ENCODE results near the gene TRIM72.

Gene TRIM72

GRCh38 chr16:31262084-31262483 is 48.2 kb downstream of the TRIM72 start:
- Histone ChIP-seq H3K4me3 (ENCODE audit: insufficient read depth in 1 of 2, low read depth in 1 of 2, low read length in 2 of 2) (no peak overlapping the region), H2AK5ac (ENCODE audit: low read length, severe bottlenecking) (no peak overlapping the region), H3K79me1 (replicated peaks; ENCODE audit: low read length, poor library complexity, severe bottlenecking) (no peaks in the 10 kb centered on the region), H3K9ac (ENCODE audit: low read length) (no peak overlapping the region), H2BK120ac (ENCODE audit: low read depth, low read length) (no peak overlapping the region), H4K8ac (ENCODE audit: low read length) (no peak overlapping the region), H3K14ac (ENCODE audit: low read length in 2 of 2) (no peak overlapping the region), H3K4me2 (ENCODE audit: low read length, poor library complexity, severe bottlenecking) (no peak overlapping the region), H2BK15ac (ENCODE audit: low read depth, poor library complexity, severe bottlenecking) (no peak overlapping the region), H2BK12ac (ENCODE audit: low read length in 2 of 2) (no peak overlapping the region), H3K23ac (ENCODE audit: low read length in 2 of 2) (no peak overlapping the region), H3K27ac (ENCODE audit: low read length, poor library complexity, severe bottlenecking) (no peak overlapping the region), H4K91ac (ENCODE audit: low read length) (no peak overlapping the region), H2AFZ (ENCODE audit: low read depth, low read length) (no peak overlapping the region), H3K4me1 (ENCODE audit: control insufficient read depth, insufficient read depth, low read depth, low read length) (peaks cover 7% of the 10 kb centered on the region), H3K27me3 (ENCODE audit: control insufficient read depth in 1 of 2, insufficient read depth in 1 of 2, low read length in 2 of 2) (peaks cover 0 to 34% of the 10 kb centered on the region in 2 experiments), H3K18ac (ENCODE audit: low read depth in 1 of 2, low read length in 2 of 2) (no peak overlapping the region), H2BK5ac (ENCODE audit: low read depth, low read length, poor library complexity, severe bottlenecking) (no peak overlapping the region), H3K36me3 (ENCODE audit: control insufficient read depth in 1 of 2, insufficient read depth in 2 of 2, low read depth in 1 of 2, low read length in 2 of 2) (no peaks in the 10 kb centered on the region), H3K4ac (ENCODE audit: low read depth in 1 of 2, low read length in 2 of 2) (no peak overlapping the region), H3K9me3 (ENCODE audit: control insufficient read depth, low read length) (no peaks in the 10 kb centered on the region)
- WGBS = 80% methylated on average over 3 of the region's 3 CpGs
- no peak for DNase-seq

- Histone ChIP-seq H3K4ac (ENCODE audit: low read depth in 1 of 2, low read length in 2 of 2) (no peak overlapping the region), H3K27ac (ENCODE audit: low read length, poor library complexity, severe bottlenecking) (no peak overlapping the region), H4K8ac (ENCODE audit: low read length) (no peak overlapping the region), H3K36me3 (ENCODE audit: control insufficient read depth in 1 of 2, insufficient read depth in 2 of 2, low read depth in 1 of 2, low read length in 2 of 2) (no peaks in the 10 kb centered on the region), H3K18ac (ENCODE audit: low read depth in 1 of 2, low read length in 2 of 2) (no peak overlapping the region), H3K27me3 (ENCODE audit: control insufficient read depth in 1 of 2, insufficient read depth in 1 of 2, low read length in 2 of 2) (peaks cover 3 to 44% of the 10 kb centered on the region in 2 experiments), H4K91ac (ENCODE audit: low read length) (peak overlapping the region; percentile 39), H2BK120ac (ENCODE audit: low read depth, low read length) (no peak overlapping the region), H3K23ac (ENCODE audit: low read length in 2 of 2) (no peak overlapping the region), H3K9me3 (ENCODE audit: control insufficient read depth, low read length) (no peaks in the 10 kb centered on the region), H3K9ac (ENCODE audit: low read length) (no peak overlapping the region), H2AFZ (ENCODE audit: low read depth, low read length) (no peak overlapping the region), H3K14ac (ENCODE audit: low read length in 2 of 2) (no peak overlapping the region), H2BK12ac (ENCODE audit: low read length in 2 of 2) (no peak overlapping the region), H2AK5ac (ENCODE audit: low read length, severe bottlenecking) (no peak overlapping the region), H3K79me1 (replicated peaks; ENCODE audit: low read length, poor library complexity, severe bottlenecking) (no peaks in the 10 kb centered on the region), H3K4me1 (ENCODE audit: control insufficient read depth, insufficient read depth, low read depth, low read length) (peaks cover 7% of the 10 kb centered on the region), H2BK5ac (ENCODE audit: low read depth, low read length, poor library complexity, severe bottlenecking) (no peak overlapping the region), H3K4me3 (ENCODE audit: insufficient read depth in 1 of 2, low read depth in 1 of 2, low read length in 2 of 2) (peak overlapping the region in 1 of 2 experiments; percentile 33), H3K4me2 (ENCODE audit: low read length, poor library complexity, severe bottlenecking) (no peak overlapping the region), H2BK15ac (ENCODE audit: low read depth, poor library complexity, severe bottlenecking) (no peak overlapping the region)
- no peak for DNase-seq
- WGBS = 68% methylated on average over 20 of the region's 20 CpGs
These were observed 51.7 kb downstream of the TRIM72 start for GRCh38 chr16:31265329-31266245.

- no peak overlapping the region for H3K4me2 ChIP-seq (ENCODE audit: low read length, poor library complexity, severe bottlenecking)
- H3K18ac ChIP-seq (ENCODE audit: low read depth in 1 of 2, low read length in 2 of 2) = no peak overlapping the region
- no peak overlapping the region for H3K9ac ChIP-seq (ENCODE audit: low read length)
- no peak overlapping the region for H4K8ac ChIP-seq (ENCODE audit: low read length)
- H3K9me3 ChIP-seq (ENCODE audit: control insufficient read depth, low read length) = no peaks in the 10 kb centered on the region
- H4K91ac ChIP-seq (ENCODE audit: low read length) = no peak overlapping the region
- H3K4ac ChIP-seq (ENCODE audit: low read depth in 1 of 2, low read length in 2 of 2) = no peak overlapping the region
- peaks cover 7% of the 10 kb centered on the region for H3K4me1 ChIP-seq (ENCODE audit: control insufficient read depth, insufficient read depth, low read depth, low read length)
- H3K4me3 ChIP-seq (ENCODE audit: insufficient read depth in 1 of 2, low read depth in 1 of 2, low read length in 2 of 2) = no peak overlapping the region
- H2BK120ac ChIP-seq (ENCODE audit: low read depth, low read length) = no peak overlapping the region
- no peak overlapping the region for H2BK15ac ChIP-seq (ENCODE audit: low read depth, poor library complexity, severe bottlenecking)
- H3K23ac ChIP-seq (ENCODE audit: low read length in 2 of 2) = no peak overlapping the region
- no peak overlapping the region for H3K14ac ChIP-seq (ENCODE audit: low read length in 2 of 2)
- no peak overlapping the region for H3K27ac ChIP-seq (ENCODE audit: low read length, poor library complexity, severe bottlenecking)
- H3K36me3 ChIP-seq (ENCODE audit: control insufficient read depth in 1 of 2, insufficient read depth in 2 of 2, low read depth in 1 of 2, low read length in 2 of 2) = no peaks in the 10 kb centered on the region
- peaks cover 3 to 33% of the 10 kb centered on the region in 2 experiments for H3K27me3 ChIP-seq (ENCODE audit: control insufficient read depth in 1 of 2, insufficient read depth in 1 of 2, low read length in 2 of 2)
- H3K79me1 ChIP-seq (replicated peaks; ENCODE audit: low read length, poor library complexity, severe bottlenecking) = no peaks in the 10 kb centered on the region
- no peak overlapping the region for H2AFZ ChIP-seq (ENCODE audit: low read depth, low read length)
- no peak overlapping the region for H2AK5ac ChIP-seq (ENCODE audit: low read length, severe bottlenecking)
- DNase-seq = no peak
- 67% methylated on average over 8 of the region's 8 CpGs for WGBS
- H2BK5ac ChIP-seq (ENCODE audit: low read depth, low read length, poor library complexity, severe bottlenecking) = no peak overlapping the region
- no peak overlapping the region for H2BK12ac ChIP-seq (ENCODE audit: low read length in 2 of 2)
These were observed 53.6 kb downstream of the TRIM72 start for GRCh38 chr16:31267332-31268032.

GRCh38 chr16:31268033-31268365 is 54.1 kb downstream of the TRIM72 start:
- Histone ChIP-seq H3K4ac (ENCODE audit: low read depth in 1 of 2, low read length in 2 of 2) (no peak overlapping the region), H3K4me1 (ENCODE audit: control insufficient read depth, insufficient read depth, low read depth, low read length) (peaks cover 7% of the 10 kb centered on the region), H3K14ac (ENCODE audit: low read length in 2 of 2) (no peak overlapping the region), H3K27me3 (ENCODE audit: control insufficient read depth in 1 of 2, insufficient read depth in 1 of 2, low read length in 2 of 2) (peaks cover 3 to 30% of the 10 kb centered on the region in 2 experiments), H2AFZ (ENCODE audit: low read depth, low read length) (no peak overlapping the region), H4K91ac (ENCODE audit: low read length) (no peak overlapping the region), H3K79me1 (replicated peaks; ENCODE audit: low read length, poor library complexity, severe bottlenecking) (no peaks in the 10 kb centered on the region), H3K27ac (ENCODE audit: low read length, poor library complexity, severe bottlenecking) (no peak overlapping the region), H2AK5ac (ENCODE audit: low read length, severe bottlenecking) (no peak overlapping the region), H2BK12ac (ENCODE audit: low read length in 2 of 2) (no peak overlapping the region), H2BK5ac (ENCODE audit: low read depth, low read length, poor library complexity, severe bottlenecking) (no peak overlapping the region), H3K4me2 (ENCODE audit: low read length, poor library complexity, severe bottlenecking) (no peak overlapping the region), H3K18ac (ENCODE audit: low read depth in 1 of 2, low read length in 2 of 2) (no peak overlapping the region), H3K9ac (ENCODE audit: low read length) (no peak overlapping the region), H3K36me3 (ENCODE audit: control insufficient read depth in 1 of 2, insufficient read depth in 2 of 2, low read depth in 1 of 2, low read length in 2 of 2) (no peaks in the 10 kb centered on the region), H4K8ac (ENCODE audit: low read length) (no peak overlapping the region), H3K4me3 (ENCODE audit: insufficient read depth in 1 of 2, low read depth in 1 of 2, low read length in 2 of 2) (no peak overlapping the region), H3K23ac (ENCODE audit: low read length in 2 of 2) (no peak overlapping the region), H2BK120ac (ENCODE audit: low read depth, low read length) (no peak overlapping the region), H3K9me3 (ENCODE audit: control insufficient read depth, low read length) (no peaks in the 10 kb centered on the region), H2BK15ac (ENCODE audit: low read depth, poor library complexity, severe bottlenecking) (no peak overlapping the region)
- 70% methylated on average over 3 of the region's 3 CpGs for WGBS
- DNase-seq = no peak

All from mesenchymal stem cell (in vitro differentiated cells and primary cell).